Transverse colon (tissue), 4 donors: Measurements from ENCODE around the gene KCNAB2. TPM values are rescaled to one million over a fixed set of nuclear protein-coding genes. Genes with fewer than 3 reads are reported as not detected.

Experiments used
- DNase-seq: peaks from one replicate; pipeline ENCODE4 v3.0.0-alpha.2; 2019
- H3K27ac ChIP-seq, 4 donors: fragments of 200-600 bp; sonication (generic); 2 replicates each; pipeline ENCODE4 v1.5.1; 2016 to 2018; ENCODE audit warnings: inconsistent platforms in 4 of 4
- H3K27me3 ChIP-seq: fragments of 200-600 bp; sonication (generic); 2 replicates; pipeline ENCODE4 v1.5.1; 2017; ENCODE audit warnings: inconsistent platforms
- H3K36me3 ChIP-seq, 4 donors: fragments of 200-600 bp; sonication (generic); 2 replicates each; pipeline ENCODE4 v1.5.1; 2017 to 2019; ENCODE audit warnings: inconsistent platforms in 4 of 4
- H3K4me1 ChIP-seq, 4 donors: fragments of 200-600 bp; sonication (generic); 2 replicates each; pipeline ENCODE4 v1.5.1; 2017 to 2020; ENCODE audit warnings: inconsistent platforms in 4 of 4
- H3K4me3 ChIP-seq, 4 donors: fragments of 200-600 bp; sonication (generic); 1 replicate in 1 of 4; 2 replicates in 3 of 4; pipeline versions ENCODE4 v1.5.1 to v1.6.1; 2017 to 2019; ENCODE audit warnings: inconsistent platforms in 4 of 4
- H3K9me3 ChIP-seq, 2 donors: fragments of 200-600 bp; sonication (generic); 2 replicates each; pipeline ENCODE4 v1.5.1; 2017 to 2019; ENCODE audit warnings: inconsistent platforms in 2 of 2
- CTCF ChIP-seq, 5 experiments: fragments of 200-600 bp in 3 of 5; fragments of 450-650 bp in 2 of 5; sonication (generic) in 3 of 5; IDR thresholded peaks; 1 replicate in 2 of 5; 2 replicates in 3 of 5; pipeline ENCODE4 v1.5.1; 2016 to 2017; ENCODE audit warnings: antibody characterized with exemption in 5 of 5, inconsistent platforms in 3 of 5, mild to moderate bottlenecking in 2 of 5, moderate library complexity in 1 of 5
- EP300 ChIP-seq: sonication (generic); formaldehyde crosslinking; IDR thresholded peaks from one replicate; pipeline ENCODE4 v1.6.1; 2017; ENCODE audit warnings: antibody characterized with exemption, low read depth
- POLR2A ChIP-seq: fragments of 450-650 bp; IDR thresholded peaks from one replicate; pipeline ENCODE4 v1.6.1; 2016; ENCODE audit warnings: antibody characterized with exemption, mild to moderate bottlenecking, moderate library complexity
- POLR2AphosphoS5 ChIP-seq, 3 donors: sonication (generic); formaldehyde crosslinking; IDR thresholded peaks; one replicate each; pipeline ENCODE4 v1.6.1; 2016; ENCODE audit warnings: antibody characterized with exemption in 3 of 3
- WGBS, 2 donors: methylation state at CpG; one replicate each; pipeline ENCODE4 v1.1.5; 2018; ENCODE audit warnings: low coverage in 1 of 2; 5-methylcytosine and 5-hydroxymethylcytosine counted together
- in situ Hi-C, 4 donors: fragments of 200-750 bp; cut with MboI; loops; one replicate each; pipeline versions ENCODE4 v1.15.0 to v1.15.1; 2017; ENCODE audit warnings: low sequenced_read_pairs in 3 of 4, low pct_ligation_motif_present in 1 of 4, low pct_unique_long_range_greater_than_20kb in 1 of 4
- intact Hi-C: fragments of 100-400 bp; cut with DNase I; formaldehyde crosslinking; loops from one replicate; pipeline ENCODE4 v1.15.1; 2023; ENCODE audit warnings: low total_unique reads
- total RNA-seq, 4 donors: library from RNA; depleted of rRNA; stranded (reverse); fragments of >200 nt; gene quantifications; one replicate each; pipeline ENCODE4 v1.1.0, GENCODE V29; 2016

KCNAB2 gene
- total RNA-seq, 4 donors from 2014 or later: 1.00 to 25.4 (median 7.9) TPM

GRCh38 chr1:6116137-6116536 is 70.4 kb downstream of the KCNAB2 start:
- in situ Hi-C loops: no loop called here
- Histone ChIP-seq H3K27ac (no peak overlapping the region), H3K36me3 (no peaks in the 10 kb centered on the region), H3K4me3 (no peak overlapping the region), H3K27me3 (no peaks in the 10 kb centered on the region), H3K4me1 (no peaks in the 10 kb centered on the region), H3K9me3 (peaks cover 0 to 5% of the 10 kb centered on the region in 2 donors)
- intact Hi-C loops: no loop called here
- no peak for TF ChIP-seq EP300
- no peak for TF ChIP-seq POLR2A
- 38% methylated on average over 1 of the region's 1 CpG; no CpG with 5 or more reads in 1 of the 2 donors for WGBS, 2 donors
- no peak for DNase-seq

DNA sequence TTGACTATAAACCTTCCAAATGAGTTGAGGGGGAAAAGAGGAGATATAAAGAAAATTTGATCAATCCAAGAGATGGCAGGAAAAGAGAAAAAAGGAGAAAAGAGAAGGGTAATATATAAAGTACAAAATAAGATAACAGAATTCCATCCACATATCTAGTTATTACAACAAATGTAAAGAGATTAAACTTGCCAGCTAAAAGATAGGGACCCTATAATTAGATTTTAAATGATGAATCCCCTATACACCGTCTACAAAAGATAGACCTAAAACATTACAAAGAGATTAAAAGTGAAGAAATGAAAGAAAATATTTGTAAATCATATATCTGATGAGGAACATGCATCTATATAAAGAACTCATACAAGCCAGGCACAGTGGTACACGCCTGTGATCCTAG is 71.4 kb downstream of the KCNAB2 start:
- intact Hi-C loops (no loop called here), in situ Hi-C loops (no loop called here)
- Histone ChIP-seq H3K36me3 (no peaks in the 10 kb centered on the region), H3K27me3 (no peaks in the 10 kb centered on the region), H3K27ac (no peak overlapping the region), H3K9me3 (peaks cover 0 to 5% of the 10 kb centered on the region in 2 donors), H3K4me1 (no peaks in the 10 kb centered on the region), H3K4me3 (no peak overlapping the region)
- DNase-seq: no peak
- TF ChIP-seq CTCF (IDR thresholded peaks at IDR 0.05) (no peak), POLR2A (no peak), EP300 (no peak), POLR2AphosphoS5 (IDR thresholded peaks at IDR 0.05) (no peak)
- WGBS, 2 donors: 73 to 93% methylated on average over 2 of the region's 2 CpGs

- intact Hi-C loops (no loop called here), in situ Hi-C loops (no loop called here)
- Histone ChIP-seq H3K9me3 (peaks cover 0 to 5% of the 10 kb centered on the region in 2 donors), H3K27ac (no peak overlapping the region), H3K4me1 (no peaks in the 10 kb centered on the region), H3K4me3 (no peak overlapping the region), H3K36me3 (no peaks in the 10 kb centered on the region), H3K27me3 (no peaks in the 10 kb centered on the region)
- no peak for TF ChIP-seq POLR2AphosphoS5 (IDR thresholded peaks at IDR 0.05)
- no peak for DNase-seq
Observed at GRCh38 chr1:6117624-6118023, 71.9 kb downstream of the KCNAB2 start.

DNA sequence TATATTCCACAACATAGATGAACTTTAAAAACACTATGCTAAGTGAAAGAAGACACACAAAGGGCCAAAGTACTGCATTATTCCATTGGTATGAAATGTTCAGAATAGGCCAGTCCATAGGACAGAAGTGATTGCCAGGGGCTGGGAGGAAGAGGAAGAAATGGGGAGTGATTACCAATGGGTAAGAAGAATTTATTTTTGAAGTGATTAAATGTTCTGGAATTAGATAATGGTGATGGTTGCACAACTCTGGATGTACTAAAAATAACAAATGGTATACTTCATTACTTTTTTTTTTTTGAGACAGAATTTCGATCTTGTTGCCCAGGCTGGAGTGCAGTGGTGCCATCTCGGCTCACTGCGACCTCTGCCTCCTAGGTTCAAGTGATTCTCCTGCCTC is 72.7 kb downstream of the KCNAB2 start:
- no peak overlapping the region for H3K27ac ChIP-seq
- TF ChIP-seq POLR2AphosphoS5 (IDR thresholded peaks at IDR 0.05) (no peak), POLR2A (no peak), CTCF (IDR thresholded peaks at IDR 0.05) (no peak), EP300 (no peak)
- no peaks in the 10 kb centered on the region for H3K4me1 ChIP-seq
- H3K27me3 ChIP-seq: no peaks in the 10 kb centered on the region
- H3K4me3 ChIP-seq: no peak overlapping the region
- H3K9me3 ChIP-seq: peaks cover 0 to 5% of the 10 kb centered on the region in 2 donors
- intact Hi-C loops: no loop called here
- no peak for DNase-seq
- in situ Hi-C loops: no loop called here
- 61 to 75% methylated on average over 3 of the region's 3 CpGs for WGBS, 2 donors
- H3K36me3 ChIP-seq: no peaks in the 10 kb centered on the region

DNA sequence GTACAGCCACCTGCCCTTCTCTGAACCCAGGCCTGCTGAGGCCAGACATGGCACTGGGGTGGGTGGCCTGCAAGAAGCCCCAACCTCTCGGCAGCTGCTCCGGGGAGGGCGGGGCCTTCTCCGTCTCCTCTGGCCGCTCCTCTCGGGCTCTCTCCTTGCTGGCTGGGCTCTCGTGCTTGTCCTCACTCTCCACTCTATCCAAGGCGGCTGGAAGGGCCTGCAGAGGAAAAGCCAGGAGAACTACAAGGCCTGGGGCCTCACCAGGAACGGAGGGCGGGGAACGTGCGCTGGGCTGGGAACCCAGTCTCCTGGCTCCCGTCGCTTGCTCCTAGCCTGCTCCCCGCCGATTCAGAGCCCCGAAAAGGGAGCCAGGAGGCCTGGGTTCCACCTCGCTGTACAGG is 75.3 kb downstream of the KCNAB2 start:
- intact Hi-C loops (no loop called here), in situ Hi-C loops (no loop called here)
- H3K27me3 ChIP-seq: no peaks in the 10 kb centered on the region
- H3K36me3 ChIP-seq: no peaks in the 10 kb centered on the region
- no peak overlapping the region for H3K27ac ChIP-seq
- no peak for DNase-seq
- peaks cover 0 to 5% of the 10 kb centered on the region in 2 donors for H3K9me3 ChIP-seq
- no peak overlapping the region for H3K4me3 ChIP-seq
- H3K4me1 ChIP-seq: no peaks in the 10 kb centered on the region
- TF ChIP-seq POLR2A (no peak), CTCF (IDR thresholded peaks at IDR 0.05) (no peak), POLR2AphosphoS5 (IDR thresholded peaks at IDR 0.05) (no peak), EP300 (no peak)
- 88% methylated on average over 13 of the region's 18 CpGs; no CpG with 5 or more reads in 1 of the 2 donors for WGBS, 2 donors
